GM18519 (cell line): ENCODE data around the gene LYRM1.

Experiments
- ATAC-seq: cut with Tn5 transposase; IDR thresholded peaks from one replicate; pipeline ENCODE4 v1.9.1; 2021; ENCODE audit warnings: mild to moderate bottlenecking, moderate library complexity; ENCODE audit not compliant: unreplicated experiment, low FRiP score

The LYRM1 gene

GRCh38 chr16:20871258-20871657, 29.3 kb upstream of the LYRM1 start:
- no peak for ATAC-seq

DNA sequence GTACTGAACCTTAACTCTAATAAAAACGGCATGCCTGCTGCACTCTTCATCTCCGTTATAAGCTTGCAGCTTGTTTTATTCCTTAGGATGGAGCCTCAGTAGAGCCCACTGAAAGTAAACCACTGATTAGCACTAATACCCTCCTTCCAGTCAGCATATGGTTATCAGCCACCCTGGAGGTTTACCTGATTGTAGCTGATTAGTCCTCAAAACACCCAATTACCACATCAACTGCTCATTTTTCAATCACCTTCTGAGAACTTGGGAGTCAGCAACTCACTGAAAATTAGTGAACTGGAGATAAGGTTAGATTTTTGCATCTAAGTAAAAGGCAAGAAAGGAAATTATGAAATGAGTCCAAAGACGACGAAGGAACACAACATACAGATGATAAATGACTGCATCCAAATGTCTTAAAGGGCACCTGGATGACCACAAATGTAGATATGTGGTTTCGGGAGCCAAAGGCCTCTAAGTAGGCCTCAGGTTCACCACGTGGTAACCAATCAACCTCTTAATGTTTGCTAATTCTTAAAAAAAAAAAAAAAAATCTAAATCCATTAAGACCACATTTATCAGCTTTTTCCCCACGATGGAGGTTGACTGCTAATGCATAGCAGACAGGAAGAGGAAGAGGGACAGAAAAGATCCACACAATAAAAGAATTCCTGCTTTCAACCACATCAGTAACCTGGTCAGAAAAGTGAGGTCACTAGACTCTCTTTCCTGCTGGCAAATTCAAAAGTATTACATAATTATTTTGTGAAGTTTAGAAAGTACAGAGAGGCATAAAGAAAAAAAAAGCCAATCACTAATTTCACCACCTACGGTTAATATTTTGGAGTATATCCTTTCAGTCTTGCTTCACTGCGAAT, 28.4 kb upstream of the LYRM1 start:
- ATAC-seq, result no peak

- ATAC-seq, result no peak
Observed at GRCh38 chr16:20873331-20873730, 27.2 kb upstream of the LYRM1 start.

- ATAC-seq, result no peak
Observed at GRCh38 chr16:20874088-20874581, 26.4 kb upstream of the LYRM1 start.

DNA sequence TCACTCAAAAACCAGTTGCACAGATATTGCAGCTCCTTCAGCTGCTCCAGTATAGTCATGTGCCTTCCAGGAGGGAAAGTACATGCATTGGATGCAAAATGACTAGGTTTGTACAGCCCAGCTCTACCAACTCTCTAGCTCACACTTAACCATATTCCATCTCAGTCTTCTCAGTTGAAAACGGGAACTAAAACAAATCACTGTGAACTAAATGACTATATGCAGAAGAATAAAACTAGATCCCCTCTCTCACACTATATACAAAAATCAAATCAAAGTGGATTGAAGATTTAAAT, 25.3 kb upstream of the LYRM1 start:
- ATAC-seq, result no peak

GRCh38 chr16:20878682-20879147, 21.9 kb upstream of the LYRM1 start:
- no peak for ATAC-seq

GRCh38 chr16:20879175-20880040, 21.2 kb upstream of the LYRM1 start:
- no peak for ATAC-seq

GRCh38 chr16:20880867-20881502, 19.6 kb upstream of the LYRM1 start:
- ATAC-seq, result no peak

DNA sequence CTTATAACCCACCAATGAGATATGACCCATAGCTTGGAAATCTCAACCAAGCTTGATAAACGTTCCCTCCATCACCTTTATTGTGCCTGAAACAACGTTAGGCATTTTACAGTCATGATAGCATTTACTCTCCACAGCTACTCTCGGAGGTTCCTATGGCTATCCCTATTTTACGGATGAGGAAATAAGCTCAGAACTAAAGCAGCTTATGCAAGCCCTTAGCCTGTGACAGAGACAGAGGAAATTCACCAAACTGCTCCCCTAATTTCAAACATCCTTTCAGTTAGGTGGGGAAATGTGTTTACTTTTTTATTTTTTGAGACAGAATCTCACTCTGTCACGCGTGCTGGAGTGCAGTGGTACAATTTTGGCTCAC, 19.1 kb upstream of the LYRM1 start:
- no peak for ATAC-seq

DNA sequence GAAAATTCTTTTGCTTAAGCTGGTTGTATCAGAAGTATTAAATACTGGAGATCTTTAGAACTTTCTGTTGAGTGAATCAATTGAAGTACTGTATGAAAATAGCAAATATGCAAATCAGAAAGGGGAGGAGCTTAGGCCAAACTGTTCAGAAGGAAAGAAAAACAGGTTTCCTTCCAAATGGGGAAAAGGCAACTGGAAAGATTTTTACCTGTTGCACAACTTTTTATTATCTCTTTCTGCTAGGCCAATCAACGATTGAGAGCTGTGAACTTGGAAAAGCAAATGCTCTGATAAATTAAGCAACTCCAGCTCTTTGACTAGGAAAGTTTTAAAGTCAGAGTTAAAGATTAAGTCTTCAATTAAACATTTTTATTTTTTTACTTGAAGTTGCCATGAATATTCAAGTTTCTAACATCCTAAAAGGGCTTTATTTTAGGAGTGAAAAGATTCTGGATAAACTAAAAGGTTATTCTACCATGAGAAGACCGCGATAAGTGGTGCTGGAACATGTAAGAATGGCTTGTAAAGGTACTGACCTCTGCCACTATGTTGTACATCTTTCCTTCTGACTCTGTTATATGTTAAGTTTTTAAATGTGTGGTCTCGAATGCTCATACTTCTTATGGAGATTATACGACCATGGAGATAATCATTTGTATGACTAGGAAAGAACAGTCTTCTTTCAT, 16.9 kb upstream of the LYRM1 start:
- ATAC-seq, result no peak

DNA sequence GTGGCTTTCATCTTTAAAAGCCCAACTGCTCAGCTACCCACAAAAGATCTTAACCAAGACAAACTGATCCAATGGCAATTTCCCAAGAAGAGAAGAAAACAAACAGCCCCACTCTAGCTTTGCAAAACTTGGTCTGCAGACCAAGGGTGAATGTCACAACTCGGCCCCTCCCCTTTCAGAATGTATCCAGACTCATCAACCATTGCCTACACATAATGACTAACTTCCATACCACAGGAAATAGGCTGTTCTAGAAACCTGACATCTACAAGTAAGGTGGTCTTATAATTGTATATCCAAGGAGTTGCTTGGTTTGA, 16.4 kb upstream of the LYRM1 start:
- ATAC-seq, result no peak

DNA sequence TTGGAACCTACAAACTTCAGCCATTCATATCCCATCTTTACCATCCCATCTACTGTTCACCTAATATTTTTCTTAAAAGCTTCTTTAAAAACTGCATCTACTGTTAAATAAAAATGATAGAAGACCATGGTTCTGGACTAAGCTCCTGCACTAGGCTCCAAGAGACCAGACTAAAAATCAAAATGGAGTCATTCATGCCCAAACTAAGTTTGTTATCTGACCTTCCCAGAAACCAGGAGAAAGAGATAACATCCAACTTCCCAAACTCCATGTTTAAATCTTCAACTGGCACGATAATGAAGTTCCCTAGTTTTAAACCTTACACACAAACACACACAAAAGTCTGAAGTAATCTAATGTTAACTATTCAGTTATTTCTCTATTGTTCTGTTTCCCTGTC, 14.3 kb upstream of the LYRM1 start:
- no peak for ATAC-seq

DNA sequence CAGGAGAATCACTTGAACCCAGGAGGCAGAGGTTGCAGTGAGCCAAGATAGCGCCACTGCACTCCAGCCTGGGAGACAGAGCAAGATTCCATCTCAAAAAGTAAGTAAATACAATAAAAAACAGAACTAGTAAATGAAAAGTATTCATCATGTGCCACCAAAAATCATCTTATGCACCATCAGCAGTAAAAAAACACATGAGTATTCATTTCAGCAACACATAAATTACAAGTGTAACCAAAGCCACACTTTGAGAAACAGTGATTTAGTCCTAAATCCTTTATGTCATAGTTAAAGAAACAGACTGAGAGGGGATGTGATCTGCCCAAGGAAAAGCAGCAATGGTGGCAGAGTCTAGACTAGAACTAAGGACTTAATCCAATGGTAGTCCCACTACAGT, 13.4 kb upstream of the LYRM1 start:
- no peak for ATAC-seq

DNA sequence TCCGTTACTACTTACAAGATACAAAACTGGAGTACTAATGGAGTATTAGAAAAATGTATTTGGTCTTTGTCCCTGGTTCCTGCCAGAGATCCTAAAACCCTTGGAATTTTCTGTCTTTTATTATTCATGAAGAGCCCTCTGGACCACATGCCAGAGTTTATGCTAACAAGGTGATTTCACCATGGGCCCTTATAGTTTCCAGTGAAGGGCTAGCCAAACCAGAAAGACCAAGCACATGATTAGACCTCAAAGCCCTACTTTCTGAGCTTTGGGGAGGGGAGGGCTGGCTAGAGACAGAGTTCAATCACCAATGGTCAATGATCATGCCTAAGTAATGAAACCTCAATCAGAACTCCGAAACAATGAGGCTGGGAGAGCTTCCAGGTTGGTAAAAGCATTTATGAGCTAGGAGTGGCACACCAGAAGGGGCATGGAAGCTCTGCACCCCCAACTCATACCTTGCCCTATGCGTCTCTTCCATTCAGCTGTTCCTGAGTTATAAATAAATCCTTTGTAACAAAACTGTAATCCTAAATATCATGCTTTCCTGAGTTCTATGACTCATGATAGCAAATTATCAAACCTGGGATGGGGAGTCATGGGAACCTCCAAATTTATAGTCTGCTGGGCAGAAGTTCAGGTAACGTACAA, 10.8 kb upstream of the LYRM1 start:
- ATAC-seq, result no peak

DNA sequence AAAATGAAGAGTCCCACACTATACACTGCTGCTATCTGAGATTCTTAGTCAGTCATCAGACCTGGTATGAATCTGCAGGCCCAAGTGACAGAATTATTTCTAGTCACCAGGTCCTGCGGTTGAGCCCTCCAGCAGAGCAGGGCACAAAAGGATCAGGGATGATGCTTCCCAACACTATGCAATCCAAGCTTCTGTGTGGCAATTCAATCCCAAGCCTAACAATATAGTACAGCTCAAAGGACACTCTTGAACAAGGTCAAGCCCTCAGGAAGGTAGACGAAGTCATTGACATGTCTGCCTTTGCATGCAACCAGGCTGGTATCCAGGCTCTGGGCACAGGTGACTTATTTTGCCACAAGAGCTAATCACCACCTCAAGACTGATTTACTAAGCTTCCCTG, 6.2 kb upstream of the LYRM1 start:
- no peak for ATAC-seq

- ATAC-seq, result no peak
Observed at GRCh38 chr16:20897253-20897897, 3.2 kb upstream of the LYRM1 start.

GRCh38 chr16:20897922-20898321, 2.6 kb upstream of the LYRM1 start:
- ATAC-seq, result no peak

DNA sequence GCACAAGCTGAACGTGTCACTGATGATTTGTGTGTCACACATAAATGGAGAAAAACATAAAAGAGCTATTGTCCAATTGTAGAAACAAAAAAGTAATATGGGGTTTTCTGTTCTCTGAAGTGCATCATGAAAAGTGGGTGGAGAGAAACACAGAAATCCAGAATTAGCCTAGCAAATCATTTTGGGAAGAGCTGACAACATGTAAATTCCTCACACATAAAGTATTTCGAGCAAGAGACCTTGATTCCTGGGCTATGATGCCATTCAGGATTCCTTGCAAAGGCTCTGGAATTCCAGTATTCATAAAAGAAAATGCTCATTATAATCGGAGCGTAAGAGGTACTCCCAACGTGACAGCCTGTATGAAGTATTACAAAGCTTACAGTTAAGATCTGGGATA, 1.5 kb upstream of the LYRM1 start:
- ATAC-seq, result no peak

DNA sequence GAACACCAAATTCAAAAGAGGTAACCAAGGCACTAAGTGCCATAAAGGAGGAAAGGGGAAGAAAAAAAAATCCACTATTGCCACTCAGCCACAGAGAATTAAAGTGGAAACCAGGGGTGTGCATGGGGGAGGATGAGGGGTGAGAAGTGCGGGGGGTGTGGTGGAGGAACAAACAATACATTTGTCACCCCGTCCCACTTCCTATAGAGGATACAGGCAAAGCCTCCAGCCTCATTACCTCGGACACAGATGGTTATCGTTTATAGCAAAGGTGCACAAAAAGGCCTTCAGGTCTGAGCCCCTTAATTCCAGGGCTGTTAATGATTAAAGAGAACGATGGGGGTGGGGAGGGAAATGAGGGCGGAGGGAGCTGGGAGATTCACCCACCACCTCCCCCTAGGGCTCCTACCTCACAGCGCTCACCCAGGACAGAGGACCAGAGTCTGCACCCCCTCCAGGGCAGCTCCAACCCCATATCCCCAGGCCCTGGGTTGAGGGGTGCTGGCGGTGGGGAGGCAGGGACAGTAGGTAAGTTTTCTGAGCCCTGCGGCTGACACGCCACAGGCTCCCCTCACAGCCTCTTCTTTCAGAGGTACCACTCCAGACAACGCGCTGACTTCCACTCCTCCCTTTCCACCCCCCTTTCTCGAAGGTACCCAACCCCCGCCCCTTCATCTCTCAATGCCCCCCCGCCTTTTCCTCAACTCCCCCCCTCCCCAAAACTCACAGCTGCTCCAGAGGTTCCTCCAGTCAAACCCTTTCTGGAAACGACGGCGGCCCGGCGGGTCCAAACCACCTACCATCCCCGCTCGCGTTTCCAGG, 883 bp upstream of the LYRM1 start:
- ATAC-seq, result no peak
